ENCODE results near the gene RPL19. TPM values are rescaled to one million over a fixed set of nuclear protein-coding genes. Genes with fewer than 3 reads are reported as not detected.

Gene RPL19
- total and polyA plus RNA-seq, 2 experiments from 2014 or later: 1,594 to 2,627 TPM

DNA sequence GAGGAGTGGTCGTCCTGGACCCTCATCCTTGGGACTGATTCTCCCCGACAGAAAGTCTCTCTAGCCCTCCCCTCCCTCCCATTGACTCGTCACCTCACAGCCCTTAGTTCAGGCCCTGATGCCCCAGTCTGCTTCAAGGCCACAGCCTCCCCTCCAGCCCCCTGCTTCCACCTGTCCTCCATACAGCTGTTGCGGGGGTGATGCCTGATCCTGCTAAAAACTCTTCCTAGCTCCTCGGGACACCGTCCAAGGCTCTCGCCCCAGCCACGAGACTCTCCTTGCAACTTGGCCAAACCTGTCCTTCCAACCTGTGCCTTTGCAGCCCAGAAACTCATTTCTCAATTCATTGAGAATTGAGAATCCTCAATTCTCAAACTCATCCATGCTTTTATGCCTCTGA is 18.8 kb downstream of the RPL19 start:
- ATAC-seq (no peak), DNase-seq (ENCODE audit: low spot score) (no peak)
- Mint-ChIP-seq H3K27ac (no peak overlapping the region), H3K36me3 (ENCODE audit: low read depth) (no peaks in the 10 kb centered on the region; the same call in 2 of the 3 replicates), H3K4me1 (peaks cover 15% of the 10 kb centered on the region), H3K9me3 (no peaks in the 10 kb centered on the region; the same call in 2 of the 3 replicates), H3K4me3 (no peak overlapping the region; the same call in 2 of the 3 replicates), H3K27me3 (ENCODE audit: insufficient read depth, low read depth, poor library complexity) (peaks cover 38% of the 10 kb centered on the region)
- TF ChIP-seq EZH2 (IDR thresholded peaks at IDR 0.05; ENCODE audit: low read depth, unreplicated experiment) (no peak), EZH2phosphoT487 (IDR thresholded peaks at IDR 0.05; ENCODE audit: unreplicated experiment) (no peak), ZNF114 (CRISPR knock-in tag; IDR thresholded peaks at IDR 0.05) (no peak), NANOG (IDR thresholded peaks at IDR 0.05; ENCODE audit: borderline replicate concordance) (no peak), STAT1 (IDR thresholded peaks at IDR 0.05; ENCODE audit: unreplicated experiment) (no peak), ZNF331 (CRISPR knock-in tag; IDR thresholded peaks at IDR 0.05; ENCODE audit: low read depth) (no peak), CREB1 (CRISPR knock-in tag; IDR thresholded peaks at IDR 0.05; ENCODE audit: low read depth) (no peak), POLR2AphosphoS5 (IDR thresholded peaks at IDR 0.05; ENCODE audit: low read depth) (no peak), JUNB (IDR thresholded peaks at IDR 0.05; ENCODE audit: unreplicated experiment) (no peak)
- TF ChIP-seq, protein P1, sequence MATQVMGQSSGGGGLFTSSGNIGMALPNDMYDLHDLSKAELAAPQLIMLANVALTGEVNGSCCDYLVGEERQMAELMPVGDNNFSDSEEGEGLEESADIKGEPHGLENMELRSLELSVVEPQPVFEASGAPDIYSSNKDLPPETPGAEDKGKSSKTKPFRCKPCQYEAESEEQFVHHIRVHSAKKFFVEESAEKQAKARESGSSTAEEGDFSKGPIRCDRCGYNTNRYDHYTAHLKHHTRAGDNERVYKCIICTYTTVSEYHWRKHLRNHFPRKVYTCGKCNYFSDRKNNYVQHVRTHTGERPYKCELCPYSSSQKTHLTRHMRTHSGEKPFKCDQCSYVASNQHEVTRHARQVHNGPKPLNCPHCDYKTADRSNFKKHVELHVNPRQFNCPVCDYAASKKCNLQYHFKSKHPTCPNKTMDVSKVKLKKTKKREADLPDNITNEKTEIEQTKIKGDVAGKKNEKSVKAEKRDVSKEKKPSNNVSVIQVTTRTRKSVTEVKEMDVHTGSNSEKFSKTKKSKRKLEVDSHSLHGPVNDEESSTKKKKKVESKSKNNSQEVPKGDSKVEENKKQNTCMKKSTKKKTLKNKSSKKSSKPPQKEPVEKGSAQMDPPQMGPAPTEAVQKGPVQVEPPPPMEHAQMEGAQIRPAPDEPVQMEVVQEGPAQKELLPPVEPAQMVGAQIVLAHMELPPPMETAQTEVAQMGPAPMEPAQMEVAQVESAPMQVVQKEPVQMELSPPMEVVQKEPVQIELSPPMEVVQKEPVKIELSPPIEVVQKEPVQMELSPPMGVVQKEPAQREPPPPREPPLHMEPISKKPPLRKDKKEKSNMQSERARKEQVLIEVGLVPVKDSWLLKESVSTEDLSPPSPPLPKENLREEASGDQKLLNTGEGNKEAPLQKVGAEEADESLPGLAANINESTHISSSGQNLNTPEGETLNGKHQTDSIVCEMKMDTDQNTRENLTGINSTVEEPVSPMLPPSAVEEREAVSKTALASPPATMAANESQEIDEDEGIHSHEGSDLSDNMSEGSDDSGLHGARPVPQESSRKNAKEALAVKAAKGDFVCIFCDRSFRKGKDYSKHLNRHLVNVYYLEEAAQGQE (IDR thresholded peaks at IDR 0.05; ENCODE audit: unreplicated experiment): no peak
- TF ChIP-seq, protein P2, sequence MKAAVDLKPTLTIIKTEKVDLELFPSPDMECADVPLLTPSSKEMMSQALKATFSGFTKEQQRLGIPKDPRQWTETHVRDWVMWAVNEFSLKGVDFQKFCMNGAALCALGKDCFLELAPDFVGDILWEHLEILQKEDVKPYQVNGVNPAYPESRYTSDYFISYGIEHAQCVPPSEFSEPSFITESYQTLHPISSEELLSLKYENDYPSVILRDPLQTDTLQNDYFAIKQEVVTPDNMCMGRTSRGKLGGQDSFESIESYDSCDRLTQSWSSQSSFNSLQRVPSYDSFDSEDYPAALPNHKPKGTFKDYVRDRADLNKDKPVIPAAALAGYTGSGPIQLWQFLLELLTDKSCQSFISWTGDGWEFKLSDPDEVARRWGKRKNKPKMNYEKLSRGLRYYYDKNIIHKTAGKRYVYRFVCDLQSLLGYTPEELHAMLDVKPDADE (IDR thresholded peaks at IDR 0.05): no peak
- TF ChIP-seq, protein P3, sequence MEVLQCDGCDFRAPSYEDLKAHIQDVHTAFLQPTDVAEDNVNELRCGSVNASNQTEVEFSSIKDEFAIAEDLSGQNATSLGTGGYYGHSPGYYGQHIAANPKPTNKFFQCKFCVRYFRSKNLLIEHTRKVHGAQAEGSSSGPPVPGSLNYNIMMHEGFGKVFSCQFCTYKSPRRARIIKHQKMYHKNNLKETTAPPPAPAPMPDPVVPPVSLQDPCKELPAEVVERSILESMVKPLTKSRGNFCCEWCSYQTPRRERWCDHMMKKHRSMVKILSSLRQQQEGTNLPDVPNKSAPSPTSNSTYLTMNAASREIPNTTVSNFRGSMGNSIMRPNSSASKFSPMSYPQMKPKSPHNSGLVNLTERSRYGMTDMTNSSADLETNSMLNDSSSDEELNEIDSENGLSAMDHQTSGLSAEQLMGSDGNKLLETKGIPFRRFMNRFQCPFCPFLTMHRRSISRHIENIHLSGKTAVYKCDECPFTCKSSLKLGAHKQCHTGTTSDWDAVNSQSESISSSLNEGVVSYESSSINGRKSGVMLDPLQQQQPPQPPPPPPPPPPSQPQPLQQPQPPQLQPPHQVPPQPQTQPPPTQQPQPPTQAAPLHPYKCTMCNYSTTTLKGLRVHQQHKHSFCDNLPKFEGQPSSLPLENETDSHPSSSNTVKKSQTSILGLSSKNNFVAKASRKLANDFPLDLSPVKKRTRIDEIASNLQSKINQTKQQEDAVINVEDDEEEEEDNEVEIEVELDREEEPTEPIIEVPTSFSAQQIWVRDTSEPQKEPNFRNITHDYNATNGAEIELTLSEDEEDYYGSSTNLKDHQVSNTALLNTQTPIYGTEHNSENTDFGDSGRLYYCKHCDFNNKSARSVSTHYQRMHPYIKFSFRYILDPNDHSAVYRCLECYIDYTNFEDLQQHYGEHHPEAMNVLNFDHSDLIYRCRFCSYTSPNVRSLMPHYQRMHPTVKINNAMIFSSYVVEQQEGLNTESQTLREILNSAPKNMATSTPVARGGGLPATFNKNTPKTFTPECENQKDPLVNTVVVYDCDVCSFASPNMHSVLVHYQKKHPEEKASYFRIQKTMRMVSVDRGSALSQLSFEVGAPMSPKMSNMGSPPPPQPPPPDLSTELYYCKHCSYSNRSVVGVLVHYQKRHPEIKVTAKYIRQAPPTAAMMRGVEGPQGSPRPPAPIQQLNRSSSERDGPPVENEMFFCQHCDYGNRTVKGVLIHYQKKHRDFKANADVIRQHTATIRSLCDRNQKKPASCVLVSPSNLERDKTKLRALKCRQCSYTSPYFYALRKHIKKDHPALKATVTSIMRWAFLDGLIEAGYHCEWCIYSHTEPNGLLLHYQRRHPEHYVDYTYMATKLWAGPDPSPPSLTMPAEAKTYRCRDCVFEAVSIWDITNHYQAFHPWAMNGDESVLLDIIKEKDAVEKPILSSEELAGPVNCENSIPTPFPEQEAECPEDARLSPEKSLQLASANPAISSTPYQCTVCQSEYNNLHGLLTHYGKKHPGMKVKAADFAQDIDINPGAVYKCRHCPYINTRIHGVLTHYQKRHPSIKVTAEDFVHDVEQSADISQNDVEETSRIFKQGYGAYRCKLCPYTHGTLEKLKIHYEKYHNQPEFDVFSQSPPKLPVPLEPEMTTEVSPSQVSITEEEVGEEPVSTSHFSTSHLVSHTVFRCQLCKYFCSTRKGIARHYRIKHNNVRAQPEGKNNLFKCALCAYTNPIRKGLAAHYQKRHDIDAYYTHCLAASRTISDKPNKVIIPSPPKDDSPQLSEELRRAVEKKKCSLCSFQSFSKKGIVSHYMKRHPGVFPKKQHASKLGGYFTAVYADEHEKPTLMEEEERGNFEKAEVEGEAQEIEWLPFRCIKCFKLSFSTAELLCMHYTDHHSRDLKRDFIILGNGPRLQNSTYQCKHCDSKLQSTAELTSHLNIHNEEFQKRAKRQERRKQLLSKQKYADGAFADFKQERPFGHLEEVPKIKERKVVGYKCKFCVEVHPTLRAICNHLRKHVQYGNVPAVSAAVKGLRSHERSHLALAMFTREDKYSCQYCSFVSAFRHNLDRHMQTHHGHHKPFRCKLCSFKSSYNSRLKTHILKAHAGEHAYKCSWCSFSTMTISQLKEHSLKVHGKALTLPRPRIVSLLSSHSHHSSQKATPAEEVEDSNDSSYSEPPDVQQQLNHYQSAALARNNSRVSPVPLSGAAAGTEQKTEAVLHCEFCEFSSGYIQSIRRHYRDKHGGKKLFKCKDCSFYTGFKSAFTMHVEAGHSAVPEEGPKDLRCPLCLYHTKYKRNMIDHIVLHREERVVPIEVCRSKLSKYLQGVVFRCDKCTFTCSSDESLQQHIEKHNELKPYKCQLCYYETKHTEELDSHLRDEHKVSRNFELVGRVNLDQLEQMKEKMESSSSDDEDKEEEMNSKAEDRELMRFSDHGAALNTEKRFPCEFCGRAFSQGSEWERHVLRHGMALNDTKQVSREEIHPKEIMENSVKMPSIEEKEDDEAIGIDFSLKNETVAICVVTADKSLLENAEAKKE (CRISPR knock-in tag; IDR thresholded peaks at IDR 0.05): no peak
- H2AFZ ChIP-seq: no peak overlapping the region
- no peak overlapping the region for H3K4me3 ChIP-seq
- no peak overlapping the region for H3K4me2 ChIP-seq
- H3K79me2 ChIP-seq (replicated peaks; ENCODE audit: insufficient read depth): no peaks in the 10 kb centered on the region
- no peaks in the 10 kb centered on the region for H3K9me2 ChIP-seq (ENCODE audit: insufficient read depth)
- H3K27me3 ChIP-seq (ENCODE audit: insufficient read depth): peaks cover 36% of the 10 kb centered on the region
- 0 out of 2 replicates have a peak, but pooled peaks cover 2% of the 10 kb centered on the region for H3F3A ChIP-seq (replicated peaks; ENCODE audit: low read depth)
- H3K4me1 ChIP-seq (ENCODE audit: insufficient read depth): peaks cover 10% of the 10 kb centered on the region
- no peaks in the 10 kb centered on the region for H4K20me1 ChIP-seq (replicated peaks; ENCODE audit: insufficient read depth)
- no peak overlapping the region for H3K27ac ChIP-seq (ENCODE audit: low read depth)
- H3K36me3 ChIP-seq (ENCODE audit: insufficient read depth): no peaks in the 10 kb centered on the region
